Hepatocyte (in vitro differentiated cells): ENCODE data around the gene RANBP6.

Source experiments
- EZH2phosphoT487 ChIP-seq: fragments of 200-600 bp; sonication (generic); IDR thresholded peaks from one replicate; pipeline ENCODE4 v1.6.1; 2018; ENCODE audit warnings: antibody characterized with exemption, mild to moderate bottlenecking, low read depth, moderate library complexity; ENCODE audit not compliant: unreplicated experiment, severe bottlenecking
- TF ChIP-seq, protein P1 (sequence below): fragments of 200-600 bp; sonication (generic); IDR thresholded peaks from 2 replicates; pipeline ENCODE4 v1.5.1; 2016; ENCODE audit warnings: antibody characterized with exemption, mild to moderate bottlenecking; ENCODE audit not compliant: poor library complexity

DNA sequence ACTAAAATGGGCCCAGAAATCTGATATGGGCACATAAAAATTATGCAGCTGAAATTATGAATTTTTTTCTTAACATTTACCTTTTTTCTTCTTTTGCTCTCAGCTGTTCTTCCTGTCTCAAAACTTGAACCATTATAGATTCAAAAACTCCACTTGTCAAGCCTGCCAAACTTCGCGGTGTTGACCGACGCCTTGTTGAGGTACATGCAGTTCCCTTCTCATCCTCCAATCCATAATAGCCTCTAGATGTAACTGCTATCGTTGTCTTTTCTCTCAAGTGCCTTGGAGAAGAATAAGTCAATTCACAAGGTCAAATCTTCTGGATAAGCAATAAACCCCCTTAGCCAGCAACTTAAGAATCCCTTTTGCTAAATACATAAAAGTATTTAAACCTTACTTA, 27.2 kb downstream of the RANBP6 start:
- TF ChIP-seq, protein P1, sequence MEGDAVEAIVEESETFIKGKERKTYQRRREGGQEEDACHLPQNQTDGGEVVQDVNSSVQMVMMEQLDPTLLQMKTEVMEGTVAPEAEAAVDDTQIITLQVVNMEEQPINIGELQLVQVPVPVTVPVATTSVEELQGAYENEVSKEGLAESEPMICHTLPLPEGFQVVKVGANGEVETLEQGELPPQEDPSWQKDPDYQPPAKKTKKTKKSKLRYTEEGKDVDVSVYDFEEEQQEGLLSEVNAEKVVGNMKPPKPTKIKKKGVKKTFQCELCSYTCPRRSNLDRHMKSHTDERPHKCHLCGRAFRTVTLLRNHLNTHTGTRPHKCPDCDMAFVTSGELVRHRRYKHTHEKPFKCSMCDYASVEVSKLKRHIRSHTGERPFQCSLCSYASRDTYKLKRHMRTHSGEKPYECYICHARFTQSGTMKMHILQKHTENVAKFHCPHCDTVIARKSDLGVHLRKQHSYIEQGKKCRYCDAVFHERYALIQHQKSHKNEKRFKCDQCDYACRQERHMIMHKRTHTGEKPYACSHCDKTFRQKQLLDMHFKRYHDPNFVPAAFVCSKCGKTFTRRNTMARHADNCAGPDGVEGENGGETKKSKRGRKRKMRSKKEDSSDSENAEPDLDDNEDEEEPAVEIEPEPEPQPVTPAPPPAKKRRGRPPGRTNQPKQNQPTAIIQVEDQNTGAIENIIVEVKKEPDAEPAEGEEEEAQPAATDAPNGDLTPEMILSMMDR = no peak
- no peak for TF ChIP-seq EZH2phosphoT487
